ENCODE measurements around the gene GMDS.

GRCh38 chr6:2061880-2062279 lies 183.5 kb downstream of the GMDS start:
- TF ChIP-seq CTCF (IDR thresholded peaks at IDR 0.05) (no peak), EZH2 (IDR thresholded peaks at IDR 0.05; ENCODE audit: borderline replicate concordance, insufficient read depth, low read depth, low read length, poor library complexity, severe bottlenecking) (no peak)
